PC-9 (cell line): ENCODE results near the gene ATP5ME.

Experiments
- CTCF ChIP-seq: fragments of 200-600 bp; sonication (generic); conservative IDR thresholded peaks from 2 replicates; pipeline ENCODE4 v1.6.1; 2017; ENCODE audit warnings: mixed run types, antibody characterized with exemption, mild to moderate bottlenecking, moderate library complexity
- EZH2 ChIP-seq: fragments of 200-600 bp; sonication (generic); IDR thresholded peaks from 2 replicates; pipeline ENCODE4 v1.8.0; 2017; ENCODE audit warnings: antibody characterized with exemption, low read depth

GRCh38 chr4:707929-708630 is 34.0 kb upstream of the ATP5ME start:
- TF ChIP-seq CTCF: no peak
- no peak for TF ChIP-seq EZH2
